ENCODE data around the gene TAOK3.
"Not testable (repeated sequence)": the region's sequence is repeated elsewhere in the genome, so short reads cannot be mapped to it uniquely, and the experiment has no call there.

The TAOK3 gene

GRCh38 chr12:118342090-118342489 lies 30.6 kb downstream of the TAOK3 start:
- no peak for DNase-seq (ENCODE audit: low read depth in 3 of 3, low spot score in 1 of 3)

- no peak for DNase-seq (ENCODE audit: low read depth in 3 of 3, low spot score in 1 of 3)
These were observed 35.4 kb downstream of the TAOK3 start for GRCh38 chr12:118337194-118337838.

GRCh38 chr12:118336123-118336522 lies 36.6 kb downstream of the TAOK3 start:
- no peak for DNase-seq (ENCODE audit: low read depth in 3 of 3, low spot score in 1 of 3)

GRCh38 chr12:118334939-118335567 lies 37.7 kb downstream of the TAOK3 start:
- DNase-seq (ENCODE audit: low read depth in 3 of 3, low spot score in 1 of 3), result no peak

DNA sequence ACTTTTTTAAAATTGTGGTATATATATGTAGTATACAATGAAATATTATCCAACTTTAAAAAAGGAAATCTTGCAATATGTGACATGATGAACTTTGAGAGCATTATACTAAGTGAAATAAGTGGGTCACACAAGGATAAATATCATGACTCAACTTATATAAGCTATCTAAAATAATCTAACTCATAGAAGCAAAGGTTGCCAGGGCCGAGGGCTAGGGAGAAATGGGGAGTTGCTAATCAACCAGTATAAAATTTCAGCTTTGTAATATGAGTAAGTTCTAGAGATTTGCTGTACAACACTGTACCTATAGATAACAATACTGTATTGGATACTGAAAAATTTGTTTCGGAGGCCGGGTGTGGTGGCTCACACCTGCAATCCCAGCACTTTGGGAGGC lies 38.5 kb downstream of the TAOK3 start:
- no peak for DNase-seq (ENCODE audit: low read depth in 3 of 3, low spot score in 1 of 3)

- no peak for DNase-seq (ENCODE audit: low read depth in 3 of 3, low spot score in 1 of 3)
These were observed 40.2 kb downstream of the TAOK3 start for GRCh38 chr12:118332511-118332910.

GRCh38 chr12:118330421-118331018 lies 42.2 kb downstream of the TAOK3 start:
- no peak for DNase-seq (ENCODE audit: low read depth in 3 of 3, low spot score in 1 of 3)

- no peak for DNase-seq (ENCODE audit: low read depth in 3 of 3, low spot score in 1 of 3)
These were observed 44.0 kb downstream of the TAOK3 start for GRCh38 chr12:118328486-118329330.

DNA sequence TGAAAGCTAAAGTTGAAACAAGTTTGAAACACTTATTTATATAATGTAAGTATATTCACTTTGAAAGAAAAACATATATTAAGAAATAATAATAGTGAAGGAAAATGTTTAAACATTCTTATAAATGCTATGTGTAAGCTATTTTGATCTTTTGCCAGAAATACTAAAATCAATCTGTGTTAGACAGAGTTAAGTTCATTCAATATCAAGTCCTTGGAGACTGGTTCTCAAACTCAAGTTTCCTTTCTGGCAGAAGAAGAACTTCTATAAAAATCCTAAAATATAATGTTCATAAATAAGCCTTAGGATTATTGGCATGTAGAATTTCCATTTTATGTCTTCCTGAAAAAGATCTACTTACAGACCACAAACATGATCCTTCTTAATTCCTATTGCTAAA lies 45.3 kb downstream of the TAOK3 start:
- DNase-seq (ENCODE audit: low read depth in 3 of 3, low spot score in 1 of 3), result no peak

GRCh38 chr12:118326991-118327390 lies 45.7 kb downstream of the TAOK3 start:
- no peak for DNase-seq (ENCODE audit: low read depth in 3 of 3, low spot score in 1 of 3)

- DNase-seq (ENCODE audit: low read depth in 3 of 3, low spot score in 1 of 3), result no peak
These were observed 47.6 kb downstream of the TAOK3 start for GRCh38 chr12:118325081-118325480.

GRCh38 chr12:118319627-118320026 lies 53.1 kb downstream of the TAOK3 start:
- DNase-seq (ENCODE audit: low read depth in 3 of 3, low spot score in 1 of 3), result no peak

DNA sequence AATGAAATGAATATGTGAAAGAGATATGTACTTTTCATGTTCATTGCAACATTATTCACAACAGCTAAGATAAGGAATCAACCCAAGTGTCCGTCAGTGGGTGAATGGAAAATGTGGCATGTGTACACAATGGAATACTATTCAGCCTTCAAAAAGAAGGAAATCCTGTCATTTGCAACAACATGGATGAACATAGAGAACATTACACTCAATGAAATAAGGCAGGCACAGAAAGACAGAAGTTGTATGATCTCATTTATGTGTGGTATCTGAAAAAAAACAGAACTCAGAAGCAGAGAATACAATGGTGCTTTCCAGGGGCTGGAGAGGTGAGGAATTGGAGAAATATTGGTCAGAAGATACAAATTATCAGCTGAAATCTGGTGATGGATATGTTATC lies 54.0 kb downstream of the TAOK3 start:
- DNase-seq (ENCODE audit: low read depth in 3 of 3, low spot score in 1 of 3), result no peak

- no peak for DNase-seq (ENCODE audit: low read depth in 3 of 3, low spot score in 1 of 3)
These were observed 55.0 kb downstream of the TAOK3 start for GRCh38 chr12:118317729-118318128.

DNA sequence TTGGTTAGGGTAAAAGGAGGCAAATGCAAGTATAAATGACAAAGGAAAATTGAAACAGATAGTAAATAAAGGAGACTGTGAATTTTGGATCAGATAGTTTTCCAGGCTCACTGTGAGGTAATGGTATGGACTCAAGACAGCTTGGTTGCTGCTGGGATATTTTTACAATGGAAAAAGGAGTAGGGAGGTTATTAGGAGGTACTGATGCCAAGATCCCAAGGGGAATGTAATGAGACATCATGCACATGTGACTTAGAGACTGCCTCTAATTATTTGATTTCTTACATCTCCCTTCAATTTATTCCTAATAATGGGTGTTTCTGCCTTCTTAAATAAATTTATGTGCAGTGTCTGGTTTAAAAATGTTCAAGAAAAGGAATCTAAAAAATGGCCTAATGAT lies 56.9 kb downstream of the TAOK3 start:
- DNase-seq (ENCODE audit: low read depth in 3 of 3, low spot score in 1 of 3), result no peak

GRCh38 chr12:118312578-118312977 lies 60.1 kb downstream of the TAOK3 start:
- DNase-seq (ENCODE audit: low read depth in 3 of 3, low spot score in 1 of 3), result no peak

GRCh38 chr12:118311666-118312065 lies 61.0 kb downstream of the TAOK3 start:
- DNase-seq (ENCODE audit: low read depth in 3 of 3, low spot score in 1 of 3), result no peak

- no peak for DNase-seq (ENCODE audit: low read depth in 3 of 3, low spot score in 1 of 3)
These were observed 62.4 kb downstream of the TAOK3 start for GRCh38 chr12:118310320-118310719.

- DNase-seq (ENCODE audit: low read depth in 3 of 3, low spot score in 1 of 3), result not testable (repeated sequence)
These were observed 64.7 kb downstream of the TAOK3 start for GRCh38 chr12:118308006-118308405.

- DNase-seq (ENCODE audit: low read depth in 3 of 3, low spot score in 1 of 3), result peak in 1 of 3 donors; percentile 4
These were observed 65.4 kb downstream of the TAOK3 start for GRCh38 chr12:118307069-118307954.

DNA sequence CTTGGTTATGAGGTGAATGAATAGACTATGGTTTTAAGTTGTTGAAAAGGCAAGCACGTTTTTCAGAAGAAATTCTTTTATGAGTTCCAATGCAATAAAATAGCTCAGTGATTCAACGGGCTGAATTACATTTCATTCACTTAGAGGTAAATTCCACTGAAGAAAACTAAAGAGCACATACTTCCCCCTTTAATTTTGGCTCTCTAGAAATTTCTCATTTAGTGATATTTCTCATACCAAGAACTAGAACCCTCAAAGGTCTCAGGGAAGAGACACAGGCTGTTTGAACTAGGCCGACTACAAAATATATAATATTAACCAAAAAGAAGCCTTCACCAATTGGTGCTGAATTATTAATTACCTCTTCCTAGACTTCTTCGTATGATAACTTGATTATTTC lies 68.6 kb downstream of the TAOK3 start:
- no peak for DNase-seq (ENCODE audit: low read depth in 3 of 3, low spot score in 1 of 3)

Measured in stimulated activated CD4-positive, alpha-beta T cell treated with anti-CD3 and anti-CD28 coated beads, TNF-alpha, amount 100 ng/mL, for 1 hour (primary cell).